GM12878 (cell line): ENCODE results near the gene SYT3. TPM values are rescaled to one million over a fixed set of nuclear protein-coding genes. Genes with fewer than 3 reads are reported as not detected.

Experiments used
- ATAC-seq: fragments of 200-7000 bp; cut with Tn5 transposase; 3 replicates; pipeline ENCODE4 v1.9.1; 2020; ENCODE audit warnings: mild to moderate bottlenecking, moderate library complexity
- BruUV-seq: library from RNA; stranded (reverse); fragments of 400-500 nt; replicated peaks from 2 replicates; lab custom pipeline; 2021; lab: Mats Ljungman, UMichigan
- CTCF ChIA-PET: fragments of 300-600 bp; sonication (Branson Sonifier 250); formaldehyde crosslinking; extraction: SDS; loops from one replicate; lab custom pipeline; 2021; ENCODE audit warnings: inconsistent platforms; lab: Yijun Ruan, JAX
- POLR2A ChIA-PET: fragments of 350-600 bp; formaldehyde crosslinking; extraction: SDS; loops from one replicate; lab custom pipeline; 2021; ENCODE audit warnings: inconsistent platforms; lab: Charles Lee
- RAD21 ChIA-PET: fragments of 300-600 bp; sonication (Branson Sonifier 250); formaldehyde crosslinking; loops from one replicate; lab custom pipeline; 2023; ENCODE audit warnings: antibody characterized with exemption; ENCODE audit not compliant: unreplicated experiment; lab: Charles Lee
- SMC1A ChIA-PET: fragments of 300-600 bp; sonication (Branson Sonifier 250); formaldehyde crosslinking; loops from one replicate; lab custom pipeline; 2023; ENCODE audit not compliant: unreplicated experiment, uncharacterized antibody; lab: Charles Lee
- DNase-seq: peaks from one replicate; pipeline ENCODE4 v3.0.0-alpha.2; 2011; ENCODE audit warnings: low read depth, low spot score
- FAIRE-seq: peaks from 3 replicates; lab custom pipeline; 2011; peaks lifted over from hg19 to GRCh38; lab: Jason Lieb, UNC
- H2AFZ ChIP-seq: 2 replicates; pipeline ENCODE4 v1.6.0; 2011; ENCODE audit warnings: low read depth, low read length, control low read depth; ENCODE audit not compliant: control insufficient read depth
- H3K27ac ChIP-seq: 2 replicates; pipeline ENCODE4 v1.5.1; 2011; ENCODE audit warnings: control low read depth; ENCODE audit not compliant: control insufficient read depth, insufficient read depth
- H3K27me3 ChIP-seq, 2 experiments: replicated peaks in 1 of 2; 2 replicates each; pipeline versions ENCODE4 v1.6.0 to v1.6.1; 2011; ENCODE audit warnings: low read length in 1 of 2; ENCODE audit not compliant: control insufficient read depth in 2 of 2, insufficient read depth in 2 of 2
- H3K36me3 ChIP-seq, 2 experiments: 2 replicates each; pipeline ENCODE4 v1.5.1; 2011; ENCODE audit warnings: low read length in 1 of 2; ENCODE audit not compliant: control insufficient read depth in 2 of 2, insufficient read depth in 2 of 2
- H3K4me1 ChIP-seq: 2 replicates; pipeline ENCODE4 v1.6.1; 2011; ENCODE audit warnings: mild to moderate bottlenecking, low read length, moderate library complexity, mixed read lengths; ENCODE audit not compliant: control insufficient read depth, insufficient read depth
- H3K4me2 ChIP-seq: 2 replicates; pipeline ENCODE4 v1.6.0; 2011; ENCODE audit warnings: control low read depth; ENCODE audit not compliant: control insufficient read depth, insufficient read depth
- H3K4me3 ChIP-seq: fragments of 200-600 bp; sonication (generic); 2 replicates; pipeline ENCODE4 v1.5.1; 2016
- H3K79me2 ChIP-seq: 2 replicates; pipeline ENCODE4 v1.6.0; 2011; ENCODE audit warnings: low read length; ENCODE audit not compliant: control insufficient read depth, insufficient read depth
- H3K9ac ChIP-seq: 2 replicates; pipeline ENCODE4 v1.8.0; 2011; ENCODE audit warnings: low read length, control low read depth, mixed read lengths; ENCODE audit not compliant: control insufficient read depth, insufficient read depth
- H3K9me3 ChIP-seq: replicated peaks from 3 replicates; pipeline ENCODE4 v1.5.1; 2011; ENCODE audit warnings: mild to moderate bottlenecking, low read length; ENCODE audit not compliant: control insufficient read depth, insufficient read depth
- H4K20me1 ChIP-seq: 2 replicates; pipeline ENCODE4 v1.6.0; 2011; ENCODE audit not compliant: control insufficient read depth, insufficient read depth
- ATF3 ChIP-seq: IDR thresholded peaks from 2 replicates; pipeline ENCODE4 v1.6.1; 2011; ENCODE audit warnings: low read depth, mild to moderate bottlenecking, low read length, moderate library complexity, borderline replicate concordance; ENCODE audit errors: extremely low read depth
- CBX5 ChIP-seq: sonication (generic); IDR thresholded peaks from 2 replicates; pipeline ENCODE4 v1.6.1; 2016; ENCODE audit warnings: low read depth, moderate library complexity, mild to moderate bottlenecking, inconsistent platforms
- CREB1 ChIP-seq: IDR thresholded peaks from 2 replicates; pipeline ENCODE4 v1.6.1; 2012; ENCODE audit warnings: low read depth, mild to moderate bottlenecking, inconsistent platforms
- EP300 ChIP-seq, 2 experiments: fragments of 150-350 bp in 1 of 2; IDR thresholded peaks; 2 replicates each; pipeline ENCODE4 v1.6.1; 2011 to 2012; ENCODE audit warnings: low read depth in 2 of 2, low read length in 2 of 2, borderline replicate concordance in 1 of 2, improper control_type of control experiment in 1 of 2, inconsistent platforms in 1 of 2; ENCODE audit not compliant: control insufficient read depth in 1 of 2
- GATAD2B ChIP-seq: fragments of 450-650 bp; conservative IDR thresholded peaks from 2 replicates; pipeline ENCODE4 v1.6.1; 2017; ENCODE audit warnings: low read depth, mild to moderate bottlenecking, moderate library complexity
- HCFC1 ChIP-seq: fragments of 150-350 bp; IDR thresholded peaks from 2 replicates; pipeline ENCODE4 v1.6.1; 2014; ENCODE audit warnings: low read length
- HSF1 ChIP-seq: fragments of 150-350 bp; IDR thresholded peaks from 2 replicates; pipeline ENCODE4 v1.6.1; 2014; ENCODE audit warnings: mild to moderate bottlenecking, low read depth, low read length
- KLF5 ChIP-seq: fragments of 450-650 bp; IDR thresholded peaks from 2 replicates; pipeline ENCODE4 v1.6.1; 2014; ENCODE audit warnings: mild to moderate bottlenecking; ENCODE audit not compliant: partially characterized antibody
- PAX8 ChIP-seq: fragments of 450-650 bp; IDR thresholded peaks from 2 replicates; pipeline ENCODE4 v1.6.1; 2017; ENCODE audit warnings: mild to moderate bottlenecking, moderate library complexity
- STAT1 ChIP-seq: fragments of 450-650 bp; conservative IDR thresholded peaks from 2 replicates; pipeline ENCODE4 v1.6.1; 2014; ENCODE audit warnings: antibody characterized with exemption, mild to moderate bottlenecking
- USF1 ChIP-seq: IDR thresholded peaks from 2 replicates; pipeline ENCODE4 v1.6.1; 2011; ENCODE audit warnings: borderline replicate concordance, low read depth, mild to moderate bottlenecking, moderate library complexity, mixed read lengths, low read length; ENCODE audit not compliant: insufficient read depth; ENCODE audit errors: extremely low read length
- WRNIP1 ChIP-seq: IDR thresholded peaks from 2 replicates; pipeline ENCODE4 v1.6.1; 2011; ENCODE audit warnings: low read depth, low read length, improper control_type of control experiment, borderline replicate concordance
- WGBS: methylation state at CpG from one replicate; pipeline ENCODE4 v1.1.6; 2016; ENCODE audit warnings: low lambda C conversion rate; ENCODE audit not compliant: insufficient replicate concordance, insufficient coverage; ENCODE audit errors: missing lambda C conversion rate; 5-methylcytosine and 5-hydroxymethylcytosine counted together
- in situ Hi-C: fragments of 300-500 bp; cut with MboI; formaldehyde crosslinking; loops from 9 replicates; pipeline ENCODE4 v1.14.3; 2018; ENCODE audit warnings: mixed read lengths
- intact Hi-C: fragments of 100-400 bp; cut with micrococcal nuclease; formaldehyde crosslinking; loops from one replicate; pipeline ENCODE4 v1.14.2; 2022; ENCODE audit not compliant: unreplicated experiment
- polyA plus RNA-seq, 11 experiments: library from polyadenylated mRNA; depleted of rRNA in 4 of 11; unstranded in 6 of 11; stranded (reverse) in 5 of 11; fragments of >200 nt; fragmentation: Nextera tagmentation in 4 of 11; fragmentation: Illumina TruSeq in 1 of 11; extraction: Ambion mirVana in 4 of 11; extraction: Trizol in 1 of 11; gene quantifications; 1 replicate in 1 of 11; 2 replicates in 10 of 11; pipeline versions ENCODE4 v1.2.1 to v1.2.3, GENCODE V29; 2011 to 2016; ENCODE audit warnings: inconsistent platforms in 2 of 11, missing spikeins in 2 of 11, low read depth in 1 of 11
- total RNA-seq, 4 experiments: library from RNA; depleted of rRNA in 3 of 4; stranded (reverse); fragments of >200 nt in 3 of 4; fragmentation: Illumina TruSeq in 1 of 4; extraction: Trizol in 1 of 4; gene quantifications; 2 replicates each; pipeline versions ENCODE4 v1.2.1 to v1.2.3, GENCODE V29; 2013 to 2021
- TF ChIP-seq, protein P1 (sequence below): fragments of 450-650 bp; conservative IDR thresholded peaks from 2 replicates; pipeline ENCODE4 v1.6.1; 2017; ENCODE audit warnings: mild to moderate bottlenecking, moderate library complexity
- TF ChIP-seq, protein P2 (sequence below): IDR thresholded peaks from 2 replicates; pipeline ENCODE4 v1.6.1; 2012; ENCODE audit warnings: improper control_type of control experiment, low read depth, low read length; ENCODE audit not compliant: insufficient replicate concordance

SYT3 gene
- total and polyA plus RNA-seq, 10 of the 15 experiments (the other 5 are each of a cell fraction or from before 2014, with no cell fraction given) = 0.05 to 0.18 TPM; not detected in 8

- H3K27me3 ChIP-seq = no peaks in the 10 kb centered on the region
- ChIA-PET SMC1A (interaction anchor here (0.7 kb wide), 1 partner anchor 175 kb away, joined by 3 read pairs; no protein-coding TSS in a partner anchor), RAD21 (no interaction called here), POLR2A (no interaction called here), CTCF (no interaction called here)
- H2AFZ ChIP-seq = no peak overlapping the region
- intact Hi-C loops (no loop called here), in situ Hi-C loops (no loop called here)
- H3K79me2 ChIP-seq = no peaks in the 10 kb centered on the region
- no peak overlapping the region for H3K4me3 ChIP-seq
- ATAC-seq (no peak), FAIRE-seq (no peak), DNase-seq (no peak)
- H3K36me3 ChIP-seq = no peaks in the 10 kb centered on the region
- H3K4me1 ChIP-seq = no peaks in the 10 kb centered on the region
- H3K4me2 ChIP-seq = no peak overlapping the region
- BruUV-seq = no TSS peak
- no peak overlapping the region for H3K9ac ChIP-seq
- no peaks in the 10 kb centered on the region for H4K20me1 ChIP-seq
- H3K9me3 ChIP-seq = no peaks in the 10 kb centered on the region; the same call in 1 of the 3 replicates
- WGBS = 39% methylated on average over 6 of the region's 6 CpGs
- H3K27ac ChIP-seq = no peak overlapping the region
- no peak for TF ChIP-seq GATAD2B
- TF ChIP-seq STAT1 = no peak
- TF ChIP-seq PAX8 = no peak
- TF ChIP-seq CREB1 = no peak
- TF ChIP-seq HCFC1 = no peak
- no peak for TF ChIP-seq HSF1
- TF ChIP-seq, protein P1, sequence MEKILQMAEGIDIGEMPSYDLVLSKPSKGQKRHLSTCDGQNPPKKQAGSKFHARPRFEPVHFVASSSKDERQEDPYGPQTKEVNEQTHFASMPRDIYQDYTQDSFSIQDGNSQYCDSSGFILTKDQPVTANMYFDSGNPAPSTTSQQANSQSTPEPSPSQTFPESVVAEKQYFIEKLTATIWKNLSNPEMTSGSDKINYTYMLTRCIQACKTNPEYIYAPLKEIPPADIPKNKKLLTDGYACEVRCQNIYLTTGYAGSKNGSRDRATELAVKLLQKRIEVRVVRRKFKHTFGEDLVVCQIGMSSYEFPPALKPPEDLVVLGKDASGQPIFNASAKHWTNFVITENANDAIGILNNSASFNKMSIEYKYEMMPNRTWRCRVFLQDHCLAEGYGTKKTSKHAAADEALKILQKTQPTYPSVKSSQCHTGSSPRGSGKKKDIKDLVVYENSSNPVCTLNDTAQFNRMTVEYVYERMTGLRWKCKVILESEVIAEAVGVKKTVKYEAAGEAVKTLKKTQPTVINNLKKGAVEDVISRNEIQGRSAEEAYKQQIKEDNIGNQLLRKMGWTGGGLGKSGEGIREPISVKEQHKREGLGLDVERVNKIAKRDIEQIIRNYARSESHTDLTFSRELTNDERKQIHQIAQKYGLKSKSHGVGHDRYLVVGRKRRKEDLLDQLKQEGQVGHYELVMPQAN = no peak
- no peak for TF ChIP-seq KLF5
- no peak for TF ChIP-seq EP300 (IDR thresholded peaks at IDR 0.05; ENCODE audit: borderline replicate concordance in 1 of 2, control insufficient read depth in 1 of 2, low read depth in 2 of 2, low read length in 2 of 2)
- no peak for TF ChIP-seq CBX5
- no peak for TF ChIP-seq ATF3
- TF ChIP-seq USF1 = no peak
- TF ChIP-seq WRNIP1 = no peak
- TF ChIP-seq, protein P2, sequence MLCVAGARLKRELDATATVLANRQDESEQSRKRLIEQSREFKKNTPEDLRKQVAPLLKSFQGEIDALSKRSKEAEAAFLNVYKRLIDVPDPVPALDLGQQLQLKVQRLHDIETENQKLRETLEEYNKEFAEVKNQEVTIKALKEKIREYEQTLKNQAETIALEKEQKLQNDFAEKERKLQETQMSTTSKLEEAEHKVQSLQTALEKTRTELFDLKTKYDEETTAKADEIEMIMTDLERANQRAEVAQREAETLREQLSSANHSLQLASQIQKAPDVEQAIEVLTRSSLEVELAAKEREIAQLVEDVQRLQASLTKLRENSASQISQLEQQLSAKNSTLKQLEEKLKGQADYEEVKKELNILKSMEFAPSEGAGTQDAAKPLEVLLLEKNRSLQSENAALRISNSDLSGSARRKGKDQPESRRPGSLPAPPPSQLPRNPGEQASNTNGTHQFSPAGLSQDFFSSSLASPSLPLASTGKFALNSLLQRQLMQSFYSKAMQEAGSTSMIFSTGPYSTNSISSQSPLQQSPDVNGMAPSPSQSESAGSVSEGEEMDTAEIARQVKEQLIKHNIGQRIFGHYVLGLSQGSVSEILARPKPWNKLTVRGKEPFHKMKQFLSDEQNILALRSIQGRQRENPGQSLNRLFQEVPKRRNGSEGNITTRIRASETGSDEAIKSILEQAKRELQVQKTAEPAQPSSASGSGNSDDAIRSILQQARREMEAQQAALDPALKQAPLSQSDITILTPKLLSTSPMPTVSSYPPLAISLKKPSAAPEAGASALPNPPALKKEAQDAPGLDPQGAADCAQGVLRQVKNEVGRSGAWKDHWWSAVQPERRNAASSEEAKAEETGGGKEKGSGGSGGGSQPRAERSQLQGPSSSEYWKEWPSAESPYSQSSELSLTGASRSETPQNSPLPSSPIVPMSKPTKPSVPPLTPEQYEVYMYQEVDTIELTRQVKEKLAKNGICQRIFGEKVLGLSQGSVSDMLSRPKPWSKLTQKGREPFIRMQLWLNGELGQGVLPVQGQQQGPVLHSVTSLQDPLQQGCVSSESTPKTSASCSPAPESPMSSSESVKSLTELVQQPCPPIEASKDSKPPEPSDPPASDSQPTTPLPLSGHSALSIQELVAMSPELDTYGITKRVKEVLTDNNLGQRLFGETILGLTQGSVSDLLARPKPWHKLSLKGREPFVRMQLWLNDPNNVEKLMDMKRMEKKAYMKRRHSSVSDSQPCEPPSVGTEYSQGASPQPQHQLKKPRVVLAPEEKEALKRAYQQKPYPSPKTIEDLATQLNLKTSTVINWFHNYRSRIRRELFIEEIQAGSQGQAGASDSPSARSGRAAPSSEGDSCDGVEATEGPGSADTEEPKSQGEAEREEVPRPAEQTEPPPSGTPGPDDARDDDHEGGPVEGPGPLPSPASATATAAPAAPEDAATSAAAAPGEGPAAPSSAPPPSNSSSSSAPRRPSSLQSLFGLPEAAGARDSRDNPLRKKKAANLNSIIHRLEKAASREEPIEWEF = no peak
Measured at GRCh38 chr19:50602496-50602895, 37.2 kb downstream of the SYT3 start.
